Ascending aorta (tissue), 2 donors: ENCODE data around the gene RAB42. TPM values are rescaled to one million over a fixed set of nuclear protein-coding genes. Genes with fewer than 3 reads are reported as not detected.
A peak's percentile ranks its signal among the peaks of the same experiment; 100 is the strongest.
"Not testable (repeated sequence)": the region's sequence is repeated elsewhere in the genome, so short reads cannot be mapped to it uniquely, and the experiment has no call there.

Source experiments
- DNase-seq, 2 donors: peaks; one replicate each; pipeline ENCODE4 v3.0.0-alpha.2; 2019; ENCODE audit warnings: low spot score in 2 of 2
- H3K27ac ChIP-seq, 2 donors: fragments of 200-600 bp; sonication (generic); one replicate each; pipeline ENCODE4 v1.5.1; 2016 to 2017; ENCODE audit warnings: mild to moderate bottlenecking in 1 of 2
- H3K27me3 ChIP-seq: fragments of 200-600 bp; sonication (generic); one replicate; pipeline ENCODE4 v1.5.1; 2017
- H3K36me3 ChIP-seq, 2 donors: fragments of 200-600 bp; sonication (generic); one replicate each; pipeline ENCODE4 v1.5.1; 2016
- H3K4me1 ChIP-seq, 2 donors: fragments of 200-600 bp; sonication (generic); one replicate each; pipeline ENCODE4 v1.5.1; 2016 to 2017; ENCODE audit warnings: mild to moderate bottlenecking in 1 of 2
- H3K4me3 ChIP-seq, 2 donors: fragments of 200-600 bp; sonication (generic); one replicate each; pipeline ENCODE4 v1.5.1; 2016 to 2017; ENCODE audit warnings: mild to moderate bottlenecking in 1 of 2
- H3K9me3 ChIP-seq, 2 donors: fragments of 200-600 bp; sonication (generic); one replicate each; pipeline ENCODE4 v1.5.1; 2016
- CTCF ChIP-seq, 3 experiments: fragments of 200-600 bp in 2 of 3; fragments of 450-650 bp in 1 of 3; sonication (generic) in 2 of 3; IDR thresholded peaks; one replicate each; pipeline ENCODE4 v1.5.1; 2016 to 2019; ENCODE audit warnings: antibody characterized with exemption in 3 of 3, mild to moderate bottlenecking in 1 of 3, moderate library complexity in 1 of 3
- intact Hi-C: fragments of 100-400 bp; cut with DNase I; formaldehyde crosslinking; loops from one replicate; pipeline ENCODE4 v1.15.1; 2023
- total RNA-seq: library from RNA; depleted of rRNA; stranded (reverse); fragments of >200 nt; gene quantifications from one replicate; pipeline ENCODE4 v1.1.0, GENCODE V29; 2016

The RAB42 gene
- total RNA-seq, 1 donor from 2014 or later, result not detected

- Histone ChIP-seq H3K9me3 (no peaks in the 10 kb centered on the region), H3K4me1 (peaks cover 0 to 6% of the 10 kb centered on the region in 2 donors), H3K27me3 (no peaks in the 10 kb centered on the region), H3K36me3 (no peaks in the 10 kb centered on the region), H3K4me3 (no peak overlapping the region), H3K27ac (peak overlapping the region in 1 of 2 donors; percentile 18)
- no peak for DNase-seq
- intact Hi-C loops, result no loop called here
- no peak for TF ChIP-seq CTCF (IDR thresholded peaks at IDR 0.05)
These were observed 3.5 kb downstream of the RAB42 start for GRCh38 chr1:28595412-28596191.

- DNase-seq, H3K4me1 ChIP-seq, H3K27ac ChIP-seq, H3K4me3 ChIP-seq, intact Hi-C loops, H3K9me3 ChIP-seq, H3K36me3 ChIP-seq, H3K27me3 ChIP-seq: not testable (repeated sequence)
These were observed 4.2 kb downstream of the RAB42 start for GRCh38 chr1:28596276-28596675.

- peaks cover 29 to 34% of the 10 kb centered on the region in 2 donors for H3K36me3 ChIP-seq
- DNase-seq, result no peak
- TF ChIP-seq CTCF (IDR thresholded peaks at IDR 0.05), result no peak
These were observed 9.6 kb downstream of the RAB42 start for GRCh38 chr1:28601696-28602095.

GRCh38 chr1:28602536-28603439, 10.7 kb downstream of the RAB42 start:
- TF ChIP-seq CTCF (IDR thresholded peaks at IDR 0.05), result peak; percentile 52 to 68 (median 56)
- no peak overlapping the region for H3K4me3 ChIP-seq

More at GRCh38 chr1:28601696-28602095, 9.6 kb downstream of the RAB42 start:
- peak overlapping the region; percentile 53 to 65 for H3K27ac ChIP-seq
- intact Hi-C loops, result loop anchor here (1.0 to 2.0 kb wide), 3 partner anchors 83 to 241 kb away; no protein-coding TSS in a partner anchor
- H3K4me1 ChIP-seq, result peaks cover 6 to 8% of the 10 kb centered on the region in 2 donors
- no peaks in the 10 kb centered on the region for H3K27me3 ChIP-seq
- H3K4me3 ChIP-seq, result no peak overlapping the region
- H3K9me3 ChIP-seq, result no peaks in the 10 kb centered on the region

GRCh38 chr1:28604411-28604810, 12.3 kb downstream of the RAB42 start:
- intact Hi-C loops, result no loop called here
- no peak for DNase-seq
- Histone ChIP-seq H3K27ac (no peak overlapping the region), H3K4me1 (peaks cover 6 to 8% of the 10 kb centered on the region in 2 donors), H3K27me3 (no peaks in the 10 kb centered on the region), H3K4me3 (no peak overlapping the region), H3K9me3 (no peaks in the 10 kb centered on the region), H3K36me3 (peaks cover 47 to 56% of the 10 kb centered on the region in 2 donors)
- no peak for TF ChIP-seq CTCF (IDR thresholded peaks at IDR 0.05)

More at GRCh38 chr1:28602536-28603439, 10.7 kb downstream of the RAB42 start:
- Histone ChIP-seq H3K27me3 (no peaks in the 10 kb centered on the region), H3K9me3 (no peaks in the 10 kb centered on the region), H3K36me3 (peaks cover 38 to 45% of the 10 kb centered on the region in 2 donors), H3K27ac (peak overlapping the region; percentile 53 to 65), H3K4me1 (peaks cover 6 to 8% of the 10 kb centered on the region in 2 donors)
- intact Hi-C loops, result loop anchor here (1.0 to 2.0 kb wide), 3 partner anchors 84 to 242 kb away; no protein-coding TSS in a partner anchor
- peak in 1 of 2 donors; percentile 78 for DNase-seq
